Measurements from ENCODE around the gene CFLAR. TPM values are rescaled to one million over a fixed set of nuclear protein-coding genes. Genes with fewer than 3 reads are reported as not detected.

CFLAR gene
- total RNA-seq, 1 experiment from 2014 or later: 35.6 TPM

GRCh38 chr2:201219328-201220096 is 103.5 kb downstream of the CFLAR start:
- intact Hi-C loops (cut with micrococcal nuclease): no loop called here
- Histone ChIP-seq H3K4me1 (ENCODE audit: control insufficient read depth in 1 of 2, insufficient read depth in 2 of 2, low read length in 2 of 2) (peaks cover 6 to 17% of the 10 kb centered on the region in 2 experiments; a peak in 3 of 4 replicates), H3K4me2 (ENCODE audit: low read length) (no peak overlapping the region), H3K9ac (ENCODE audit: low read length) (no peak overlapping the region), H3K9me3 (ENCODE audit: control insufficient read depth in 1 of 2, insufficient read depth in 1 of 2, low read depth in 1 of 2, low read length in 2 of 2) (no peaks in the 10 kb centered on the region), H3K9me2 (ENCODE audit: insufficient read depth) (no peaks in the 10 kb centered on the region), H4K20me1 (ENCODE audit: insufficient read depth) (no peaks in the 10 kb centered on the region), H3K27ac (ENCODE audit: low read depth, low read length) (no peak overlapping the region), H3K79me2 (ENCODE audit: insufficient read depth, low read length) (no peaks in the 10 kb centered on the region), H3K36me3 (ENCODE audit: control insufficient read depth in 1 of 2, insufficient read depth in 2 of 2, low read length in 2 of 2) (no peaks in the 10 kb centered on the region), H3K27me3 (ENCODE audit: insufficient read depth, low read length) (no peaks in the 10 kb centered on the region), H2AFZ (ENCODE audit: low read depth, low read length, poor library complexity, severe bottlenecking) (no peak overlapping the region), H3K4me3 (replicated peaks in 1 of 2; ENCODE audit: low read depth in 1 of 2, low read length in 2 of 2) (no peak overlapping the region)
- RAD21 ChIA-PET (ENCODE audit: low non-redundant PET in 1 of 2, low total read pairs in 2 of 2, uncharacterized antibody in 2 of 2, unreplicated experiment in 2 of 2): interaction anchor here in 1 of 2 experiments (0.6 kb wide), 2 partner anchors 69 to 111 kb away, joined by 4 to 5 read pairs; no protein-coding TSS in a partner anchor
- POLR2A ChIA-PET: no interaction called here
- TF ChIP-seq CBX3 (IDR thresholded peaks at IDR 0.05; ENCODE audit: low read depth): no peak
- no peak for TF ChIP-seq REST (IDR thresholded peaks at IDR 0.05; ENCODE audit: low read depth)
- TF ChIP-seq SP1 (IDR thresholded peaks at IDR 0.05; ENCODE audit: low read depth): no peak
- TF ChIP-seq POLR2AphosphoS5 (IDR thresholded peaks at IDR 0.05; ENCODE audit: low read depth, low read length): no peak
- no peak for TF ChIP-seq SIN3A (IDR thresholded peaks at IDR 0.05; ENCODE audit: low read depth)
- TF ChIP-seq CEBPB (IDR thresholded peaks at IDR 0.05; ENCODE audit: low read depth): no peak
- TF ChIP-seq MAX (IDR thresholded peaks at IDR 0.05): no peak
- no peak for TF ChIP-seq YY1 (IDR thresholded peaks at IDR 0.05; ENCODE audit: extremely low read depth, insufficient replicate concordance, low read depth, low read length)
- no peak for TF ChIP-seq EZH2 (IDR thresholded peaks at IDR 0.05)
- no peak for TF ChIP-seq FOSL1 (IDR thresholded peaks at IDR 0.05; ENCODE audit: low read depth)
- no peak for TF ChIP-seq RAD21 (IDR thresholded peaks at IDR 0.05; ENCODE audit: low read depth)
- TF ChIP-seq CTCF (IDR thresholded peaks at IDR 0.05 in 2 of 3, conservative IDR thresholded peaks at IDR 0.05 in 1 of 3; ENCODE audit: borderline replicate concordance in 1 of 3, insufficient read depth in 1 of 3, low read depth in 2 of 3, low read length in 2 of 3): no peak
- TF ChIP-seq ZFX (IDR thresholded peaks at IDR 0.05): no peak
- no peak for TF ChIP-seq POLR2A (IDR thresholded peaks at IDR 0.05; ENCODE audit: borderline replicate concordance, extremely low read depth, insufficient read depth, insufficient read length)
- TF ChIP-seq ZBTB33 (IDR thresholded peaks at IDR 0.05; ENCODE audit: extremely low read depth, insufficient replicate concordance, low read length): no peak
- BruUV-seq (replicated peaks): no TSS peak
- DNase-seq (ENCODE audit: low read depth, low spot score) (no peak), ATAC-seq (no peak)
- CTCF ChIA-PET: interaction anchor here (6.1 kb wide), 1 partner anchor 13 kb away, joined by 39 read pairs; no protein-coding TSS in a partner anchor

Data from HCT116 (cell line).